ENCODE data around the gene MUSK. TPM values are rescaled to one million over a fixed set of nuclear protein-coding genes. Genes with fewer than 3 reads are reported as not detected.

Gene MUSK
- total RNA-seq, 1 donor from 2014 or later, result not detected

DNA sequence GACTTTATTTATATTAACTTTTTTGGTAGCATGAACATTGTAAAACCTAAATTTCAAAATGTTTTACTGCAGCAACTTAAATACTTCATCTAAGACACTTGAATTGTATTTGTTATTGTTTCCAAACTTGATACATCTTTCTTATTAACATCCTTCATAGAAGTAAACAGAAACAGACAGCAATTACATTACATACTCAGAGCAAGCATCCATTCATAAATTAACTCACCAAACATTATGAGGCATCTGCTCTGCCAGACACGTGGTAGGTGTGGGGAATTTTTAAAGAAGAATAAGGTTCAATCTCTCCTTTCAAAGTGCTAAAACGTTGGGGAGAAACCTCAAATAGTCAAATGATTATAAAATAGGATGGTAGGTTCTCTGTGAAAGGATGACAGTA, 130.8 kb downstream of the MUSK start:
- Histone ChIP-seq H3K27me3 (no peaks in the 10 kb centered on the region), H3K36me3 (no peaks in the 10 kb centered on the region), H3K4me3 (no peak overlapping the region), H3K4me1 (no peaks in the 10 kb centered on the region), H3K9me3 (no peaks in the 10 kb centered on the region), H3K27ac (no peak overlapping the region)
- TF ChIP-seq POLR2A (IDR thresholded peaks at IDR 0.05) (no peak), POLR2AphosphoS5 (IDR thresholded peaks at IDR 0.05; ENCODE audit: insufficient read depth in 1 of 2, low read depth in 1 of 2) (no peak)
- TF ChIP-seq, protein P1, sequence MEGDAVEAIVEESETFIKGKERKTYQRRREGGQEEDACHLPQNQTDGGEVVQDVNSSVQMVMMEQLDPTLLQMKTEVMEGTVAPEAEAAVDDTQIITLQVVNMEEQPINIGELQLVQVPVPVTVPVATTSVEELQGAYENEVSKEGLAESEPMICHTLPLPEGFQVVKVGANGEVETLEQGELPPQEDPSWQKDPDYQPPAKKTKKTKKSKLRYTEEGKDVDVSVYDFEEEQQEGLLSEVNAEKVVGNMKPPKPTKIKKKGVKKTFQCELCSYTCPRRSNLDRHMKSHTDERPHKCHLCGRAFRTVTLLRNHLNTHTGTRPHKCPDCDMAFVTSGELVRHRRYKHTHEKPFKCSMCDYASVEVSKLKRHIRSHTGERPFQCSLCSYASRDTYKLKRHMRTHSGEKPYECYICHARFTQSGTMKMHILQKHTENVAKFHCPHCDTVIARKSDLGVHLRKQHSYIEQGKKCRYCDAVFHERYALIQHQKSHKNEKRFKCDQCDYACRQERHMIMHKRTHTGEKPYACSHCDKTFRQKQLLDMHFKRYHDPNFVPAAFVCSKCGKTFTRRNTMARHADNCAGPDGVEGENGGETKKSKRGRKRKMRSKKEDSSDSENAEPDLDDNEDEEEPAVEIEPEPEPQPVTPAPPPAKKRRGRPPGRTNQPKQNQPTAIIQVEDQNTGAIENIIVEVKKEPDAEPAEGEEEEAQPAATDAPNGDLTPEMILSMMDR (IDR thresholded peaks at IDR 0.05), result no peak
- intact Hi-C loops (cut with DNase I), result no loop called here
- DNase-seq (ENCODE audit: extremely low spot score in 2 of 2), result no peak

DNA sequence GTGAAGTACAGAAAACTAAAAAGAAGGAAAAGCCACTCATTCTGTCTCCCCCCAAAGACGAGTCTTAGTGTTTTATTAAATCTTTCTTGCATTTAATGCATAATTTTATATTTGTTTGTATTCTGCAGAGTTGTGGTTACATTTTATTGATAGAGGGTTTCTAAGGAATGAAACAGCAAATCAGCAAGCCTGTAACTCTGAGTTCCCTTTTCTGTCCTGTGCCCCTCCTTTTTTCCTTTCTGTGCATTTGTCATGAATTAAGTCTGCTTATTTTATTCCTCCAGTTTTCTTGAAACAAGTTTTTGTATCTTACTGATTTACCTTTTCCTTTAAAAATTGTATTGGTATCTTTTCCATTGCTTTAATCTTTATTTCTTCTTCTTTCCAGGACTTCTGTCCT, 132.8 kb downstream of the MUSK start:
- Histone ChIP-seq H3K27me3 (no peaks in the 10 kb centered on the region), H3K27ac (no peak overlapping the region), H3K9me3 (no peaks in the 10 kb centered on the region), H3K36me3 (no peaks in the 10 kb centered on the region), H3K4me1 (no peaks in the 10 kb centered on the region), H3K4me3 (no peak overlapping the region)
- intact Hi-C loops (cut with DNase I), result no loop called here
- no peak for DNase-seq (ENCODE audit: extremely low spot score in 2 of 2)
- TF ChIP-seq, protein P1 (IDR thresholded peaks at IDR 0.05), result no peak

DNA sequence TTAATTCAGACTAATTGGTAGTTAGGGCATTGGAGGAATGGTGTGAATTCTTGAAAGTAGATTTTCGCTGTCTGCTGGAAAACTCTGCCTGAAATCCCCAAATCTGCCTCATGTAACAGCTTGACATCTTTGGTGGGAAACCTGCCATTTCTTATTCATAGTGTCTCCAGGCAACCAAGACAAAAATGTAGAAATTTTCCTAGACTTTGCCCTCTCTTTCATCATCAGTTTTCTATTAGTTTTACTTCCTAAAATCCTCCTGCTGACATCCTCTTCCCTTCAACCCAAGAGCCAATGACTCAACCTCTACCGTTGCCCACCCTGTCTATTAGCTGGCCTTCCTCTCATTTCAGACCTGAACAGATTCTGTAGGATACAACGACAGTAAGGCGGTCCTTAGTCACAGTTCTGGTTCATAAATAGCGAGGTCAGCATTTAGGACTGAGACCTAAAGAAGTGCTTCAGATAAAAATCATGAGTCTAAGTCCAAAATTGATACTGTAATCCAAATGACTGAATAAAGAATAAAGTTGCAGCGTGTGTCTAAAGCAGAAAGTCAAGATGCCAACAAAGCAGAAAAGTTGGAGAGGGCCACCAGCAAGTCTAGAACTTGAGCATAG, 133.9 kb downstream of the MUSK start:
- intact Hi-C loops (cut with DNase I), result no loop called here
- Histone ChIP-seq H3K4me3 (no peak overlapping the region), H3K27ac (no peak overlapping the region), H3K27me3 (no peaks in the 10 kb centered on the region), H3K9me3 (no peaks in the 10 kb centered on the region), H3K4me1 (no peaks in the 10 kb centered on the region), H3K36me3 (no peaks in the 10 kb centered on the region)
- no peak for DNase-seq (ENCODE audit: extremely low spot score in 2 of 2)
- no peak for TF ChIP-seq POLR2A (IDR thresholded peaks at IDR 0.05)
- TF ChIP-seq, protein P1 (IDR thresholded peaks at IDR 0.05), result no peak
- TF ChIP-seq POLR2AphosphoS5 (IDR thresholded peaks at IDR 0.05; ENCODE audit: insufficient read depth in 1 of 2, low read depth in 1 of 2), result no peak

DNA sequence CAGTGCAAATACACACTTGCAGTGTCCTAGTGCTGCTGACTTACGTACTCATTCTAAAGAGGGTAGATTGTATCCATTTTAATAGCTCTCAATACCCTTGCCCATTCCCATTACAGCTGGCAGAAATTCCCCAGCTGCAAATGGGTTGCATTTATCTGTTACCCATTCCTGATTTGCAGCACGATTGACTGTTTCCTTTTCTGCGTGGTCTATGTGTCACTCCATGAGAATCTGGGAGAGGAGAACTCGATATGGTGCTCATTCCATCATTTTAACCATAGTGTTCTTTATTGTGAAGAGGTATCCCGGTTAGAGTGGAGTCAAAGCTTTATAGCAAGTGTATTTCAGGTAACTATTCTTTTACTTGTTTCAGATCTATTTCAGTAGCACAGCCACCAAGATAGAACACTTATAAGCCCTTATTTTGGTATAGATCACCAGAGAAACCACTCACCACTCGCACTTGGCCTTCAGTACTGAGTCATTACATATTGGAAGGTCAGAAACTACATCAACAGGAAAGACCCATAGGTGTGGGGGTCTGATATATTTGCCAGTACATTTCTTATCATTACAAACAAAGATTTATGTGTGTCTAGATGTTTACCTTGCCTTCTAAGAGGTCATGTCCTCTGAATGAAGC, 139.5 kb downstream of the MUSK start:
- no peak for TF ChIP-seq POLR2A (IDR thresholded peaks at IDR 0.05)
- TF ChIP-seq POLR2AphosphoS5 (IDR thresholded peaks at IDR 0.05; ENCODE audit: insufficient read depth in 1 of 2, low read depth in 1 of 2), result no peak
- TF ChIP-seq, protein P1 (IDR thresholded peaks at IDR 0.05), result no peak
- no peaks in the 10 kb centered on the region for H3K9me3 ChIP-seq
- H3K27ac ChIP-seq, result no peak overlapping the region
- H3K4me3 ChIP-seq, result no peak overlapping the region
- H3K36me3 ChIP-seq, result no peaks in the 10 kb centered on the region
- H3K27me3 ChIP-seq, result no peaks in the 10 kb centered on the region
- no peaks in the 10 kb centered on the region for H3K4me1 ChIP-seq
- no peak for DNase-seq (ENCODE audit: extremely low spot score in 2 of 2)
- intact Hi-C loops (cut with DNase I), result no loop called here

DNA sequence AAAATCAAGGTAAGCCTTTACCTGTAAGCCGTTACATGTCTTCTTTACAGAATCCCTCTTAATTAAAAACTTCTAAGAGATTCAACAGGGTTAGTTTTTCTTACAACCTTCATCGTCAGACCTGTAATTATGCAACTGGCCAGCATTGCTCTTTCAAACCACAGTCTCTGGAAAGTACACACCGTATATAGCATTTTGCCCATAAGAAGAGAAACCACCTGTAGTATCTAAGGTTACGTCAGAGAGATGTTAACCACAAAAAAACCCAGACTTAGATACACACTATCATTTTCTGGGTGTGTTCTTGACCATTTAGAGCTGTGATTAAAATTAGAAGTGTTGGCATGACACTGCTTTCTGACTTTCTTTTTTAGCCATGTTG, 140.0 kb downstream of the MUSK start:
- Histone ChIP-seq H3K4me3 (no peak overlapping the region), H3K27me3 (no peaks in the 10 kb centered on the region), H3K4me1 (no peaks in the 10 kb centered on the region), H3K27ac (no peak overlapping the region), H3K36me3 (no peaks in the 10 kb centered on the region), H3K9me3 (no peaks in the 10 kb centered on the region)
- DNase-seq (ENCODE audit: extremely low spot score in 2 of 2), result no peak
- intact Hi-C loops (cut with DNase I), result no loop called here
- no peak for TF ChIP-seq POLR2A (IDR thresholded peaks at IDR 0.05)
- TF ChIP-seq POLR2AphosphoS5 (IDR thresholded peaks at IDR 0.05; ENCODE audit: insufficient read depth in 1 of 2, low read depth in 1 of 2), result no peak
- TF ChIP-seq, protein P1 (IDR thresholded peaks at IDR 0.05), result no peak
